ENCODE results near the gene UBASH3B.

The UBASH3B gene

DNA sequence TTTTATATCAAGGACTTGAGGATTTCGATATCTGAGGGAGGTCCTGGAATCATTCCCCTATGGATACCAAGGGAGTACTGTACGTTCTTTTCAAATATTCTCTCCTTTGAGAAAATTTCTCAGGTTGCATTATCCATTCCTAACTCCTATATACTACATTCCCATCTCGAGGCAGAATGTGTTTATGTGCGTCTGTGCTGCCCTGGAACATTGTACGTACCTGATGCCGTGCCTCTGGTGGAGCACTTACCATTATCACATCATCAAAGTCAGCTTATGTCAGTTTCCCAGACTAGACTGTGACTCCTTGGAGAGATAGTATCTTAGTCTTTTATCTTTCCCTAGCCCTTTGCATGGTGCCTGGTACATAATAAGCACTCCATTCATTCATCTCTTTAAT is 21.7 kb downstream of the UBASH3B start:
- TF ChIP-seq, protein P1, sequence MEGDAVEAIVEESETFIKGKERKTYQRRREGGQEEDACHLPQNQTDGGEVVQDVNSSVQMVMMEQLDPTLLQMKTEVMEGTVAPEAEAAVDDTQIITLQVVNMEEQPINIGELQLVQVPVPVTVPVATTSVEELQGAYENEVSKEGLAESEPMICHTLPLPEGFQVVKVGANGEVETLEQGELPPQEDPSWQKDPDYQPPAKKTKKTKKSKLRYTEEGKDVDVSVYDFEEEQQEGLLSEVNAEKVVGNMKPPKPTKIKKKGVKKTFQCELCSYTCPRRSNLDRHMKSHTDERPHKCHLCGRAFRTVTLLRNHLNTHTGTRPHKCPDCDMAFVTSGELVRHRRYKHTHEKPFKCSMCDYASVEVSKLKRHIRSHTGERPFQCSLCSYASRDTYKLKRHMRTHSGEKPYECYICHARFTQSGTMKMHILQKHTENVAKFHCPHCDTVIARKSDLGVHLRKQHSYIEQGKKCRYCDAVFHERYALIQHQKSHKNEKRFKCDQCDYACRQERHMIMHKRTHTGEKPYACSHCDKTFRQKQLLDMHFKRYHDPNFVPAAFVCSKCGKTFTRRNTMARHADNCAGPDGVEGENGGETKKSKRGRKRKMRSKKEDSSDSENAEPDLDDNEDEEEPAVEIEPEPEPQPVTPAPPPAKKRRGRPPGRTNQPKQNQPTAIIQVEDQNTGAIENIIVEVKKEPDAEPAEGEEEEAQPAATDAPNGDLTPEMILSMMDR (IDR thresholded peaks at IDR 0.05; ENCODE audit: low read depth, low read length): no peak
- no peak overlapping the region for H3K4me3 ChIP-seq (ENCODE audit: low read depth, low read length)

DNA sequence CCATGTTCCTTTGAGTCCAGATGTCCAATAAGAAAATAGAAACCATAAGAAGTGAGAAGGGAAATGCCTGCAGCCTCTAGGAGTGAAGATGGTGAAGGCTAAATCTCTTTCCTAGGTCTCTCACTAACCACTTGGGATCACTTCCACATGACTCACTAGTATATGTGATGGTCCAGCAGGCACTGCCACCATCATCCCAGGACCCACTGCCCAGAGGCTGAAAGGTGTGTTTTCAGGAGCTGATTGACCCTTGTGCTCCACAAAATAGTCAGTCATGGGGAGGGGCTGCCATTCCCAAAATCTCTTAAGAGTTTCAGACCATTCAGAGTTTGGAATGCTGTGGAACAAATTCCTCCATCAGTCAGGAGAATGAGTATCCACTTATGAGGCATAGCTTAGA is 22.9 kb downstream of the UBASH3B start:
- TF ChIP-seq, protein P1 (IDR thresholded peaks at IDR 0.05; ENCODE audit: low read depth, low read length): no peak
- H3K4me3 ChIP-seq (ENCODE audit: low read depth, low read length): no peak overlapping the region

DNA sequence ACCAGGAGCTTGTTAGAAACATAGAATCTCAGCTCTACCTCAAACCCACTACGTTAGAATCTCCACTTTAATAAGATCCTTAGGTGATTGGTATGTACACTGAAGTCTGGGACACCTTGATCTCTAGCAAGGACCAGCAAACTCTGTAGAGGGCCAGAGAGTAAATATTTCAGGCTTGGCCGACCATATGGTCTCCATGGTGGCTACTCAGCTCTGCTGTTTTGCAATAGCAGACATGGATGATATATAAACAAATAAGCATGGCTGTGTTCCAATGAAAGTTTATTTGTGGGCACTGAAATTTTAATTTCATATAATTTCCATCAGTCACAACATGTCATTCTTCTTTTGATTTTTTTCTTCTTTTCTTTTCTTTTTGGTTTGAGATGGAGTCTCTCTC is 23.9 kb downstream of the UBASH3B start:
- TF ChIP-seq, protein P1 (IDR thresholded peaks at IDR 0.05; ENCODE audit: low read depth, low read length): no peak
- H3K4me3 ChIP-seq (ENCODE audit: low read depth, low read length): no peak overlapping the region

DNA sequence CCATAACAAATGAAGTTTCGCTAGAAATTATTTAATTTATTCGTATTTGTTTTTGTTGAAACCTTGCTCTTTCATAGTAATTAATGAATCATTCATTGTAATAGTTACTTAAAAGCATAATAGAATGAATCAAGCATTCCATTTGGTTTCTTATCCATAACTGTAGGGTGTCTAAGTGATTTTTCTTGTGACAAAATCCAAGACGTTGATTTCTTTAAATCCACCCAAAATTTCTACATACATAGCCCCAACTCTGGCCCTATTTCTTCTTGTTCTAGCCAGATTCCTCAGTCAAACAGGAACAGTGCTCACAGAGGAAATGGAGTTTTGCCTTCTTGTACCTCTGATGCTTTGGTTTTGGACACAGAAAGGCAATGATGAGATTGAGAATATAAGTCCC is 25.5 kb downstream of the UBASH3B start:
- TF ChIP-seq, protein P1 (IDR thresholded peaks at IDR 0.05; ENCODE audit: low read depth, low read length): no peak

DNA sequence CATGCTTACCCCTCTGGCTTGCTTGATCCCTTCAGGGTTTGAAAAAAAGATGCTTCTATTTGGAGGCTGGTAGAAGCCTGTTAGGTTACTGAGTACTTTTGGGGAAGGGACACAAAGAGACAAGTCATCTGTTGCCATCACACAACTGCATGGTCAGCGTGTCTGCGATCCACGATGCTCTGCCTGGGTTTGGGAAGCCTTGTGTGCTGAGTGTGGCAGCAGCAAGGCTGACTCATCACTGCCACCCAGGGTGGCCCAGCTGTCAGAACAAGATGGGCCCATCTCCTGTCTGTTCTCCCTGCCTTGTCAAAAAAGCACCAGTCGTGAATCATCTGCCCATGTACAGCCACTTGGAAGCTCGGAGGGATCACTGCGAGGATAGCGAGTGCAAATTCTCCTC is 26.2 kb downstream of the UBASH3B start:
- no peak overlapping the region for H3K4me3 ChIP-seq (ENCODE audit: low read depth, low read length)

More for the DNA sequence above, 25.5 kb downstream of the UBASH3B start:
- H3K4me3 ChIP-seq (ENCODE audit: low read depth, low read length): no peak overlapping the region

DNA sequence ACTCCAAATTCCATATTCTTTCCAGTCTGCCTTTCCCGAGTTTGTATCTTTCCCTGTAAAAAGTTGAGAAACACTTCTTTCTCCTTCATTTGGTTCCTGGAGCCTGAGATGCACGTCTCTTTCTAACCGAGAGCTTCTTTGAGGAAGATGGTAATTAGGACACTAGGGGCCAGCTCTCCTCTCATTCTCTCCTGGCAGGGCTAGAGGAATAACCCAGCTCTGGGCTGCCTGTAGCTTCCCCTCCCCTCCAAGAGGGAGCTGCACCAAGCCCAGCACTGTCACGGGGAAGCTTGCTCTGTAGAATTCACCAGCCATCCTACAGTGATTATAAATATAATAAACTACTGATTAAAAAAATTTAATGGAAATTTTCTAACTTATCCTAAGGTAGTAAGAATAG is 26.9 kb downstream of the UBASH3B start:
- TF ChIP-seq, protein P1 (IDR thresholded peaks at IDR 0.05; ENCODE audit: low read depth, low read length): no peak

More for the DNA sequence above, 26.2 kb downstream of the UBASH3B start:
- TF ChIP-seq, protein P1 (IDR thresholded peaks at IDR 0.05; ENCODE audit: low read depth, low read length): no peak

DNA sequence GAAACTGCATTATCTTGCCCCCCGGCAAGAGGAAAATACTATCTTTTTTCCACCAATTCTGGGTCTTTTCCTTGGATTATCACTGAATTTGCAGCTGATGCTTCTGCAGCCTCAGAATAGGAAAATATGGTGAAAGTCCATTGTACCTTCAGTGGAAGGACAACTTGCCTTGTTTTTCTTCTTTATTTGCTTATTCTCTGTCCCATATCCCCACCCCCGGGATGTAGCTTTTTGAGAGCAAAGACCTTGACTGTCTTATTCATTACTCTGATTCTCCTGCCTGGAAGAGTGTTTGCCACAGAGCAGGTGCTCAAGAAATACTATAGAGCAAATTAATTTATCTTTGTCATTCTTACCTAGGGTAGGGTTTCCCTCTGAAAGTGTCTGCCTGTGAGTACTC is 29.5 kb downstream of the UBASH3B start:
- TF ChIP-seq, protein P1 (IDR thresholded peaks at IDR 0.05; ENCODE audit: low read depth, low read length): no peak
- H3K4me3 ChIP-seq (ENCODE audit: low read depth, low read length): no peak overlapping the region

More for the DNA sequence above, 26.9 kb downstream of the UBASH3B start:
- no peak overlapping the region for H3K4me3 ChIP-seq (ENCODE audit: low read depth, low read length)

All from WI38 (cell line).